Body of pancreas (tissue), 4 donors: Measurements from ENCODE around the gene BCAT1.

Source experiments
- CTCF ChIP-seq, 7 experiments: fragments of 450-650 bp in 4 of 7; fragments of 200-600 bp in 3 of 7; sonication (generic) in 3 of 7; IDR thresholded peaks; one replicate each; pipeline ENCODE4 v1.5.1; 2016 to 2019; ENCODE audit warnings: antibody characterized with exemption in 7 of 7
- POLR2A ChIP-seq, 3 donors: fragments of 450-650 bp; IDR thresholded peaks; one replicate each; pipeline ENCODE4 v1.6.1; 2016; ENCODE audit warnings: antibody characterized with exemption in 3 of 3, mild to moderate bottlenecking in 2 of 3

- TF ChIP-seq CTCF (IDR thresholded peaks at IDR 0.05) (no peak), POLR2A (IDR thresholded peaks at IDR 0.05) (no peak)
Observed at GRCh38 chr12:24944601-24944975, 4.3 kb downstream of the BCAT1 start.
